NCI-H446 treated with DMSO at 0.1 percent for 48 hours (cell line): Measurements from ENCODE around the gene ABCC8.

Experiments
- DNase-seq: peaks from one replicate; lab custom pipeline; 2025; lab: John Stamatoyannopoulos, UW

Gene ABCC8

DNA sequence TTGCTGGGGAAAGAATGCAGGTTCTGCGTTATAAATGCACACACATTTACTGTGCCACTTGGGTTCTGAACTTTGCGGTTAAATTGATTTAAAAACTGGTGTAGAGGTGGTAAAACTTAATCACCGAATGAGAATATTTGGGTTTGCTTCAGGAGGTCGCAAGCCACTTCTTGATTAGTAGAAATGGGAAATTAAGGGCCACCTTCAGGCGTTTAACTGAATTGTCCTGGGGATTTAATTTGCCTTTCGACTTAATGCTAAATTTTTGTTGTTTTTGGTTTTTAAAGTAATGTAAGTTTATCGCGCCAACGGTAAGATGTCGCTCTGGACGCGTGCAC lies 125.5 kb downstream of the ABCC8 start:
- no peak for DNase-seq

DNA sequence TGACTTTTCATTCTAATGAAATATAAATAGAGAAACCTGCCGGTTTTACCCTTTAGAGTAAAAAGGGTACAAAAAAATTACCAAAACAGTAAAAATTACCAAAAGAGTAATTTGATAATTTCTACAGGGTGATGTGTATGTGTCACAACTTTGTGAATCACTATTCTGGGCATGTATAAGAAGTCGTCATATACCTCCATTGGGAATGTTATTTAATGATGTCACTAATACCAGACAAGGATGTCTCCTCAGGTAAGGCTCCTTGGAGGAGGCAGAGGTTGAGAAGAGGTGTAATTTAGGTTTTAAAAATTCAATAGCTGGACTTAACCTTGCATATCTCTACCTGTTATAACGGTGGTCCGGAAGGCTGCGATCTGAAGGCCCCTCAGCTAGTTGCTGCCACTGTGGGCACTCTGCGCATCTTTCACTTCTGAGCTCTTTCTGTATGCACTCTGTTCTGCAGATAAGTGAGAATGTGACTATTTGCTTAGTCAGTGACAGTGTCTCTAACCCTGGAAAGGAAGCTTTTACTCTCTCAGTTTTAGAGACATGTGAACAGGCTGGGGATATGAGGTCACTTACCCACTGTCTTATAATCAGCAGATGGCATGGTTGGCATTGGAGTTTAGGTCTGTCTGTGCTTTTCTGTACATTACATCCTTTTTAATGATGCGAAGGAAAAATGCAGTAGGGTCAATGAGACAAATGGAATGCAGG lies 126.0 kb downstream of the ABCC8 start:
- no peak for DNase-seq

- DNase-seq, result no peak
Measured at GRCh38 chr11:17347676-17348075, 129.0 kb downstream of the ABCC8 start.

DNA sequence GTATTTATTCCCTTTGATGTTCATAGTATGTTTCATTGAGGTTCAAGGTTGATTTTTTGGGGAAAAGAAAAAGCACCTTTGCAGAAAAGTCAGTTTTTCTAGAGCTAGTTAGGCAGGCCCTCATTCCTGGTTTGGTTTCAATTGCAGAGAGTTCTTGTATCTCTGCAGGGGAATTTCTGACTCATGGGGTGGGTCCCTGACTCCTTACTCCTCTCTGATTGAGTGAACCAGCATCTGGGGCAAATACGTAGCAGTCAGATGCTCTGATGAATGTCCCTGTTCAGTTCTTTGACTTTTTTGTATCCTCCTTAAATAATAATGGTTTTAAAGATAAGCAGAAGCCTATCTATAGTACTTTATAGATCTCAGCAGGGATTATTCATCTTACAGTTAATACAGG lies 132.7 kb downstream of the ABCC8 start:
- no peak for DNase-seq

DNA sequence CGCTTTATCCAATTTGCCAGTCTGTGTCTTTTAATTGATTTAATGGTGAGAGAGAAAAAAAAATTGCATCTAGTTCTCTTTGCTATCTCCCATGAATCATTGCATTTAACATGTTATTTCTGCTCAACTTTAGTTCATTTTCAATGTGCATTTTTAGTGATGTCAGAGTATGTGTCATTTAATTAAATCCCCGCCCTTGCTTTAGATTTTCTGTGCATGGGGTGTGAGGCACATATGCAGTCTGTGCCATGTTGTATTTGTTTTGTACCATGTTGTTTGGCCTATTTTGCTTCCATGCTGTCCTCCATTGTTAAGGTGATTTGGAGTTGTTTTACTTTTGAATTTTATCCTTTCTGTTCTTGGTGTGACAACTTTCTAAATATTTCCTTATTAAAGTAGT lies 133.4 kb downstream of the ABCC8 start:
- no peak for DNase-seq
